Limb (tissue), 2 donors: Measurements from ENCODE around the gene E2F3.

Experiments
- DNase-seq, 2 donors: peaks; one replicate each; pipeline ENCODE4 v3.0.0-alpha.2; 2016; ENCODE audit errors: extremely low spot score in 2 of 2

E2F3 gene

DNA sequence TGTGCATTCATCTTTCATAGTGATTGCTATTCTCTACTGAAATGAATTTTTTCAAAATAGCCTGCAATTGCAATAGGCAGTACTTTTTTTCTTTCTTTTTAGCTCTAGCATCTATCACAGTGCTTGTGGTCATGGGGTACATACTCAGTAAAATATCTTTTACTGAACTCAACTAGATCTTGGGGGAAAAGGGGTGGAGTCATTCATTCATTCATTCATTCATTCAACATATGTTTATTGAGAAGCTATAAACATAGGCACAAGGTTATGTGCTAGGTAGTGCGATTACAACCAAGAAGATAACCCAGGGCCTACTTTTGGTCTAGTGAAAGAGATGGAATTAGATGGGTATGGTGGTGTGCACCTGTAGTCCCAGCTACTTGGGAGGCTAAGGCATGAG lies 131.2 kb downstream of the E2F3 start:
- no peak for DNase-seq

DNA sequence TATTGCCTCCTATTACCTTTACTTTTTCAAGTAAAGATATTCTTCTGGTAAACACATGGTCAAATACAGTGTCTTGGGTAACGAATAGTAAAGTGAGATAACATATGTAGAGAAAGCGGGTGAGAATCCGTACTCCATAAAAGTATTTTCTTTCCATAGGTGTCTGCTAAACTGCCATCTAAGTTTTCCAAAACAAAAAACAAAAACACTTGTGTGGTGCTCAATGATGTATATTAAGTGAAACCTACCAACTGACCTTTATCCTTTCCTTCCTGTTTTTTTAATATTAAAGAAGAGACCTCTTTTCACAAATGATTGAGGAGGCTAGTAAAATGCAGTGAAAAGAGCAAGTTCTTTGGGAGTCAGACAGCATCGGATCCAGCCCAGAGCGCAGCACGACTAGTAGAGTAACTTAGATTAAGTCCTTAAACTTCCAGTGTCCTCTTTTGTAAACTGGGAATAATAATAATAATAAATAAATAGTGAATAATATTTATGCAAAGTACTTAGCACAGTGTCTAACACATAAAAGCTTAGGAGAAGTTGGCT lies 132.1 kb downstream of the E2F3 start:
- no peak for DNase-seq

DNA sequence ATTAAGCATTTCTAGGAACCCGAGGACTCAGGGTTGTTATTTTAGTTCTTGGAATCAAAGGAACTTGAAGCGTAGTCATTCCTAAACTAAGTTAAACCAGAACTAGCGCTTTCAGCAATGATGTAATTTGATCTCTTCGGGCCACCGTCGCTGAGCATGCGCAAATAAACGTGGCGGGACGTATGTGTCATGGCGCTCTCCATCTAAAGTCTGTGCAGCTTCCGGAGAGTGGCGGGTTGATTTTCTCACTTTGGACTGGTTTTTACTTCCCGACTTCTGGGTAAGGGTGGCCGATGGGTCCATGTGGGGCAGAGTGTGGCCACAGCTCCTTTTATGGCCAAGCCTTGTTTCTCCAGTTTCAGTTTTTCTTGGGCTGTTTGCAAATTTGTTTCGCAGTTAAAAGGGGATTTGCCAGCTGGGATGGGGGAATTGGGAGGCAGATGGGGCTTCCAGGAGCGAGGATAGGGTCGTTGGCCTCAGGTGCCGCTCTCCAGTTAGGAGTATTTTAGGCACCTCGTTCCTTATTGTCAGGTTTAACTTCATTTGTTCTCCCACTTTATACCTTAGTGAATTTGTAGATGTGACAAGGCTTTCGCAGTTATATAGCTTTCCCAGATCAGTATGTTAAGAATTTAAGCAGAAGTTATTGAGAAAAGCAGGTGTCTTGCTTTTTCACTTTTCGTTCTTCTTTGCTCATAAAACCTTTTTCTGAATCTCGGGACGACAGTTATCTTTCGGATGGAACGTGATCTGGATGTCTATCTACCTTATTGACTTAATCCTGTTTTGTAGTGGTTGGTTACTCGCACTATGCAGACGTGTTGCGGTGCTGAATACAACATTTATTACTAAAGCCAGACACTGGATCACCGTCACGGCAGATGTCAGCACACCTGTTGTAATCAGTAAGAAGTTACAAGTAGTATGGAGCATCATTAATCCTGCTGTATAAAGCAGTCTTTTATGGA lies 132.9 kb downstream of the E2F3 start, which contains the start of gene CDKAL1:
TSS of gene CDKAL1 (plus strand) at position 163 of the 968 bp plus-strand sequence. CDS start 11,894 bp downstream, outside the sequence.
- DNase-seq, result peak; percentile 91 to 94

DNA sequence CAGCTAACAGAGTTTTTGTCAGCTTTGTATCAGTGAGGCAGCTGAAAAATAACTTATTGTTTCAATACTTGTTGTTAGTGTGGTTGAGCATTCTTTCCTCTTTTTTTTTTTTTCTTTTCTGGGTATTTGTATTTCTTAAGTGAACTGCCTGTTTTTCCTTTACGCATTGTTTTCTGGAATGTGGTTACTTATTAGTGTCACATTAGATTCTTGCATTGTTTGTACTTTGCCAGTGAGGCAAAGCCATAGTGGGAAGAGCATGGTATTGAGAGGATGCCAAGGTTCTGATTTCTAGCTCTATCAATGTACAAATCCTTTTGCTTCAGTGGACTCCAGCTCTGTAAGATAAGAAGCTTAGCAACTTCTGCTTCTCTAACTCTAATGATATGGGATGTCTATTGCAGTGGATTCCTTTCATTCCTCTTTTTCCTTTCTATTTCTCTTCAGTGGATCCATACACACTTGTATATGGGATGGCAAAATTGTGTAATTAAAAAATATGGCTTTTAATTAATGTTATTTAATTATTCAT lies 136.5 kb downstream of the E2F3 start:
- no peak for DNase-seq

DNA sequence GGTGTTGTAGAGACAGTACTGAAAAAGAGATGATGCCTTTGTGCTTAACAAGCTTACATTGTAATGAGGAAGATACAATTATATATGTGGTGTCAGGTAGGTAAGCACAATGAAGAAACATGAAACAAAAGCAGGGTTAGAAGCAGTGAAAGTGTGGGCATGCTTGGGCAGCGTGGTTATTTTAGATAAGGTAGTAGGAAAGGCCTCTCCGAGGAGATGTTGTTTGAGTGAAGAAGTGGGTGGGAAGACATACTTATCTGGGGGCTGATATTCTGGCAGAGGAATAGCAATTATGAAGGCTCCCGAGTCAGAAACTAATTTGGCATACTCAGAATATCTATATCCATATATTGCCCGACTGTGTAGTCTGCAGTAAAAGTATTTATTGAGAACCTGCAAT lies 137.2 kb downstream of the E2F3 start:
- DNase-seq, result no peak

DNA sequence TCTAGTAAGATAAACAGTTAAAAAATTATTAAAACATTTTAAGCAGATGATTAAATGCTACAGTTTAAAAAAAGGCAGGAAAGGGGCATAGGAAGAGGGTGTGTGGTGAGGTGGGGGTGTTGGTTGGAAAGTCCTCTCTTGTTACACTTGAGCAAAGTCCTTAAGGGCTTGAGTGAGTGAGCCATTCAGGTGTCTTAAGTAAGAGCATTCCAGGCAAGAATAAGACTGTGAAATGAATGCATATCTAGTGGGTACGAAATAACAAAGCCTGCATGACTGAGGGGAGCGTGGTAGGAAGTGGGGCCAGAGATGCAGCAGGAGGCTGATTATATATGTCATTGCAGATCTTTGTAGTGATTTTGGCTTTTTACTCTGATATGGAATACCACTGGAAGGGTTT lies 137.7 kb downstream of the E2F3 start:
- DNase-seq, result no peak

DNA sequence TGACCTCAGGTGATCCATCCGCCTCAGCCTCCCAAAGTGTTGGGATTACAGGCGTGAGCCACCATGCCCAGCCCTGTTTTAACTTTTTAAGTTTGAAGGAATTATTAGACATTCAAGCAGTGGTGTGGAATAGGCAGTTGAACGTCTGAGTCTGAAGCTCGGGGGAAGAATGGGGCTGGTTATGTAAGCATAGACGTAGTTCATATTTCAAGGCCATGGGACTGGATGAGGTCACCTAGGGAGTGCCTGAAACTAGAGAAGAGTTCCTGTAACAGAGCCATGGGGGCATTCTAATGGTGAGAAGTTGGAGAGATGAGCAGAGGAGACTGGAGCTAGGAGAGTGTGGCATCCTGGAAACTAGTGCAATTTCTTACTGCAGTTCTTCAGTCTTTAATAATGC lies 139.0 kb downstream of the E2F3 start:
- no peak for DNase-seq

DNA sequence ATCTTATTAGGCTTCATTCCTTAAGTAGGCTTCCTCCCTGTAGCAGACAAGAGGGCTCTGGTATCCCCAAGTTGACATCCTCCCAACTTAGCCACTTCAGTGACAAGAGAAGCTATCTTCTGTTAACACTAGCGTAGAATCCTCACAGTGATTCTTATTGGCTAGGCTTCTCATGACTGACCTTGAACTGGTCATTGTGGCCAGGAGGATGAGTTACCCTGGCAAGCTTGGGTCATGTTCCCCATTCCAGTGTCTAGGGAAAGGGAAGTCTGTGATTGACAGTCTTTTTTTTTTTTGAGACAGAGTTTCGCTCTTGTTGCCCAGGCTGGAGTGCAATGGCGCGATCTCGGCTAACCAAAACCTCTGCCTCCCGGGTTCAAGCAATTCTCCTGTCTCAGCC lies 139.7 kb downstream of the E2F3 start:
- no peak for DNase-seq

DNA sequence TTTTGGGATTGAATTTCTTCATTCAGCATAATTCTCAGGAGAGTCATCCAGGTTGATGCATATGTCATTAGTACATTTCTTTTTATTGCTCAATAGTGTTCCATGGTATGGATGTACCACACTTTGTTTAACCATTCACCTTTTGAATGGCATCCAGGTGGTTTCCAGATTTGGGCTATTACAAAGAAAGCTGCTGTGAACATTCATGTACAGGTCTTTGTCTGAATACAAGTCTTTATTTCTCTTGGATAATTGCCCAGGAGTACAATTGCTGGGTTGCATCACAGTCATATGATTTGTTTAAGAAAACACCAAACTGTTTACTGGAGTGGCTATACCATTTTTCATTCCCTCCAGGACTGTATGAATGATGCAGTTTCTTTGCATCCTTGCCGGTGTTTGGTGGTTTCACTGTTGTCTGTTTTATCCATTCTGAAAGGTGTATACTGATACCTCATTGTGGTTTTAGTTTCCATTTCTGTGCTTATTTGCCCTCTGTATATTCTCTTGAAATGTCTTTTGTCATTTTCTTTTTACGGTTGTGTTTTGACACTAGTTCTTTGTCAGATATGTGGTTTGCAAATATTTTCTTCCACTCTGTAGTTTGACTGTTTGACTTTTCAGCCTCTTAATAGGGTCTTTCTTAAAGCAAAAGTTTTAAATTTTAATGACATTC lies 141.4 kb downstream of the E2F3 start:
- no peak for DNase-seq
